NCI-H82 treated with DMSO at 0.1 percent for 48 hours (cell line): Measurements from ENCODE around the gene GPR39.
A peak's percentile ranks its signal among the peaks of the same experiment; 100 is the strongest.

ENCODE experiments used
- DNase-seq: peaks from one replicate; lab custom pipeline; 2025; ENCODE audit not compliant: unreplicated experiment; lab: John Stamatoyannopoulos, UW

Gene GPR39

DNA sequence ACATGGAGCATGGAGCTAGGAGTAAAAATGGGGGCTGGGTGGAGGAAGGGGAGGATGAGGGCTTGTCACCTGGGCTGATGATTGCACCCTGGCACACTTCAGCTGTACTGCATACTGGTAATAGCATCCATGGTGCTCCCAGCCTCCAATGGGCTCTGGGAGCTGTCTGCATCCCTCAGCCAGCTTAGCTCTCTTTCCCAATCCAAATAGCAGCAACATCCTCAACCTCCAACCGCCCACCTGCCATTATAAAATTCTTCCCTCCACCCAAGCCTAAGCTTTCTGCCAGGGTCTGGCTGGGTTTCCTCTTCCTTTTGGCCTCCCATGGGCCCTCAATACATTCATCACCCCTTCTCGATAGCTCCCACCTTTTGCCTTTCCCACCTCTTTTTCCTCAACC, 143.3 kb downstream of the GPR39 start:
- no peak for DNase-seq

DNA sequence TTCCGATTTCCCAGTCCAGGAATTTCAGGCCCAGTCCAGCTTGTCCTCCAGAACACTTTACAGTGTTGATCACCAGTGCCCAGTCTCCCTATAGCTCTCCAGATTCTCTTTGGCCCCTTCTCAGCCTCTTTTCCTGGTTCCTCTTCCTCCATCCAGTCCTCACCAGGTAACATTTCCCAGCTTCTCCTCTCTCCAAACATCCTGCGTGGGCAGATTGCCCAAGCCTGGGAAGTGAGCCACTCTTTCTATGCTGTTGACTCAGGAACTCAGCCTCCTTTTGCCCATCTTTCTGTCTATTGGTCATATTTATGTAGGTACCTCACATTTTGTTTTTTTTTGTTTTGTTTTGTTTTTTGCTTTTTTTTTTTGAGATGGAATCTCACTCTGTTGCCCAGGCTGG, 144.0 kb downstream of the GPR39 start:
- DNase-seq: no peak

DNA sequence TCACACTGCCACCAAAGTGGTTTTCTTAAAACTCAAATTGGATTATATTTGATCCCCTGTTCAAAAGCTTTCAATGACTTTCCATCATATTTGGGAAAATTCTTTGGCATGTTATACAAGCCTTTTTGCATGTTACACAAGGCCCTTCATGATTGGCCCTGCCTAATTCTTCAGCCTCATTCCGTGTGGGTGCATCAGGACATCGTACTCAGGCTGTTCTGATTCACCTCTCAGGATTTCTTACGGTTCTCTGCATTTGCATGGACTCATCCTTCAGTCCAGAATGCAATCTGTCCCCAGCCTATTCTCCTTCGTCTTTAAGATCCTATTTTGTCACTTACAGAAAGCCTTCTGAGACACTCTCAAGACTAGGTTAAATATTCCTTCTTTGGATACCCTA, 145.6 kb downstream of the GPR39 start:
- no peak for DNase-seq

DNA sequence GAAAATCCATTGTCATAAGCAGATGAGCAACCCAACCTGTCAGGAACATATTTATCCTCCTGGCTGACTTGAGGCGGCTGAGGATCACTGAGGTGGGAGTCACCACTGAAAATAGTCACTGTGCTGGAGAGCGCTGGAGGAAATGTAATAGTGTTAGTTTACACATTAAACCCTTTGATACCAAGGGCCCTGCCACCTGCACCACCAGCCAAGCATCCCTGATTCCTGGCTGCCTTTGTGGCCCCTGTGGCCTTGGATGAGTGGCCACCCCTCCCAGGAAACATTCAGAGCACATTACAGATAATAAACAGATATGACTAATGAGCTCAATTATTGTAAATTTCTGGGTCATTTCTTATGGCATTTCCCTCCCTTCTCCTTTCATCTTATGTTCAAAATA, 147.5 kb downstream of the GPR39 start:
- no peak for DNase-seq

DNA sequence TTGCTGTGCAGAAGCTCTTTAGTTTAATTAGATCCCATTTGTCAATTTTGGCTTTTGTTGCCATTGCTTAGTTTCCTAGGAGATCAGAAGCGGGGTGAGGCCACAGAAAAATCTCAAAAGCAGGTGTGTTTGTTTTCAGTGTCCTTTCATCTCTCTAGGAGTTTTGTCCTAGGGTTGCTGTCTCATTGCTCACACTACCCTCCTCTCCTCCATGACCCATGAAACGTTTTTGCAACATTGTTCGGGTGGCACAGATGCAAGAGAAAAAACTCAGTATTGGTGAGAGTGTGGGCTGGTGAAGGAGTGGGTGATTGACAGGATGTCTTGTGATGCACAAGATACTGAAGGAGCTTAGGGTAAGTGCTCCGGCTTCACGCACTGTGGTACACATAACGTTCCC, 149.8 kb downstream of the GPR39 start:
- DNase-seq: no peak

DNA sequence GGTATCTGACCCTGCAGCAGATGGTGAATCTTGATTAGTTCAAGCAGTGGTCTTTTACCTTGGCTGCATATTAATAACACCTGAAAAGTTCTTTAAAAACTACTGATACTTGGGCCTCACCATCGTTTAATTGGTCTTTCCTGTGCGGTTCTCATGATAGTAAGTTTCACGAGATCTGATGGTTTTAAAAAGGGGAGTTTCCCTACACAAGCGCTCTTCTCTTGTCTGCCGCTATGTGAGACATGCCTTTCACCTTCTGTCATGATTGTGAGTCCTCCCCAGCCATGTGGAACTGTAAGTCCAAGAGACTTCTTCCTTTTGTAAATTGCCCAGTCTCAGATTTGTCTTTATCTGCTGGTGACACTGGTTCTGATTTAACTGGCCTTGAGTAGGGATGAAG, 151.1 kb downstream of the GPR39 start:
- no peak for DNase-seq

DNA sequence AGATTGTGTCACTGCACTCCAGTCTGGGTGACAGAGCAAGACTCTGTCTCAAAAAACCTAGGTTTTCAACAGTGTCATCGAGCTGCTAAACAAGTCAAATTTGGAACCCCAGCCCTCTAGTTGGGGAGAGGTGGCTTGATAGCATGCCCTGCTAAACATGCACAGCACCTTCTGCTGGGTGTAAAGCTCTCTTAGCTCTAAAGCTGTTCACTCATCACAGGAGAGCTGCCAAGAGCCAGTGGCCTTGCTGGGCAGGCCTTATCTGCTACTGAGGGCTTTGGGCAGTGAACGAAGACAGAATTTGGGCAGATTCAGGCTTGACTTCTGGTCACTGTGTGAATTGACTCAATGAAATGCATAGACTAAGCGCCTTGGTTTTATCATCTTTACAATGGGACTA, 152.1 kb downstream of the GPR39 start:
- DNase-seq: no peak

DNA sequence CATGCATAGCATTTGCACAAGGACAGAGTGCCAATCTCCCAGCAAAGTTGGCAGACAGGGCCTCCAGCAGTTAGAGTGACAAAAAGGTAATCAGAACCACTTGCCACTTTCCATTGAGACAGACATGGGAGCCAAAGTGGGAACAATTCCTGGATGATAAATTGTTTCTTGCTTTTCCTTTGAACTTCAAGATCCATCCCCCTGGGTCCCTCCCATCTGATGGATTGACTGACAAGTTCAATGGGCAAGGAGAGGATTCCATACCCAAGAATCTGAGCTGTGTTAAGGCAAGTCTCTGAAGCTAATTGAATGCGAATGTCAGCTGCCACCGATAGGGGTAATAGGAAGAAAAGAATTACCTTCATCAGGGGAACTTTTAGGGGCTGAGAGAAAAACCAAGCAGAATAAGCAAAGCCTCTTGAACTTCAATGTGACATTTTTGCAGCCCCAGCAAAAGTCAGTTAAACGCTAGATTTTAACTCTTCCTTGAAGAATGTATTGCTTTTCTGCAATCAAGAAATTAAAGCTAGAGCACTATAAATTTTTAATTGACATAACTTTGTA, 156.9 kb downstream of the GPR39 start:
- no peak for DNase-seq

DNA sequence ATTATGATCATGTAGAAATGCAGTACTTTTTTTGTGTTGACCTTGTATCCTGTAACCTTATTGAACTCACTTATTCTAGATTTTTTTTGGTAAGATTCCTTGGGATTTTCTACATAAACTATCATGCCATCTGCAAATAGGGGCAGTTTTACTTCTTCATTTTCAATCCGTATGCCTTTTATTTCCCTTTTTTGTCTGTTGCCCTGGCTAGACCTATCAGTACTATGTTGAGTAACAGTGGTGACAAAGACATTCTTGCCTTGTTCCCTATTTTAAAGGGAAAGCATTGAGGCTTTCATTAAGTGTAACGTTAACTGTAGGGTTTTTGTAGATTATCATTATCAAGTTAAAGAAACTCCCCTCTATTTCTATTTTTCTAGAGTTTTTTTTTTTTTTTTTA, 161.1 kb downstream of the GPR39 start:
- no peak for DNase-seq

DNA sequence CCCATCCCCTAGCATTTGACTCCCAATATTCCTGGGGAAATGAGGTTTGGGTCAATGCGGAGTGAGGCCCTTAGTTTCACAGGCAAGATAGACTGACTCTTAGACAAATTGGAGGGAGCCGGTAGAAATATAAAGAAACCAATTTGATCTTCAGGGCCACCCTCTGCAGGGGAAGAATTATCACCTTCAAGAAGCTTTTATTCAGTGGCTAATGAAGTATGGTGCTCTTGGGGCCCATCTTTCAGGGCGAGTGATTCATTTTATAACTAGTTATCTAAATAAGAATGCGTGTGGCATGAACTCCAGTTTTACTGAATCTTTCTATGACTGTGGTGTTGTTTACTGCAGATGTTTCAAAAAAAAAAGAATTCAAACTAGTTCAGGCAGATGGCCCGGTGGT, 165.0 kb downstream of the GPR39 start:
- DNase-seq: no peak

DNA sequence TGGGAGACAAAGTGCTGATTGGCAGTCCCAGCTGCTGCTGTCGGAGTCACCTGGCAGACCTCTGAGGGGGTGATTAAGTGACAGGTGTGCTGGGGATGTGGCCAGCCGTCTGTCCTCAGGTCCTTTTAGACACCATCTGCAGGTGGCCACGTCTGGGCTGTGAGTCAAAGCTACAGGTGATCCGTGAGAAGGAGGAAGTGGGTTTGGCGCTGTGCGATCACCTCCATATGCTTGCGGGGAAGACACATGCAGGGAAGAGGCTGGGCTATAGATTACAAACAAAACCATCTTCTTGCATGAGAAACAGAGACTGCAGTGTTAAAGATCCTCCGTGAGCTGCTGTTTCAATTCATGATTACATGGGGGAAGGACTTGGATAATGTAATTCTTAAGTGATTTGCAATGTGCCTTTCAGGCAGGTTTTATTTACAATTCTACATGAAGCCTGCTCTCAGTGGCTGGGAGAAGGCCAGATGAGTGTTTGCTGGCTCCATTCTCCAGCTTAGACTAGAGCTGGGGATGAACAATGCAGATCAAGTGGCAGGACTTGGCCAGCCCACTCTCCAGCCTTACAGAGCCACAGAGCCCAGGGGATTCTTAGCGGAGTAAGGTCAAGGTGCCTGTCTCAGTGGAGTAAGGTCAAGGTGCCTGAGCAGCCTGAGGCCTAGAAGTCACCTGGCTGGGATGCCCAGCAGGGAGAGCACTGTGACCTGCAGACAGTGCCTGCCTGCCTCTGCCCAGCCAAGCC, 165.6 kb downstream of the GPR39 start:
- no peak for DNase-seq

DNA sequence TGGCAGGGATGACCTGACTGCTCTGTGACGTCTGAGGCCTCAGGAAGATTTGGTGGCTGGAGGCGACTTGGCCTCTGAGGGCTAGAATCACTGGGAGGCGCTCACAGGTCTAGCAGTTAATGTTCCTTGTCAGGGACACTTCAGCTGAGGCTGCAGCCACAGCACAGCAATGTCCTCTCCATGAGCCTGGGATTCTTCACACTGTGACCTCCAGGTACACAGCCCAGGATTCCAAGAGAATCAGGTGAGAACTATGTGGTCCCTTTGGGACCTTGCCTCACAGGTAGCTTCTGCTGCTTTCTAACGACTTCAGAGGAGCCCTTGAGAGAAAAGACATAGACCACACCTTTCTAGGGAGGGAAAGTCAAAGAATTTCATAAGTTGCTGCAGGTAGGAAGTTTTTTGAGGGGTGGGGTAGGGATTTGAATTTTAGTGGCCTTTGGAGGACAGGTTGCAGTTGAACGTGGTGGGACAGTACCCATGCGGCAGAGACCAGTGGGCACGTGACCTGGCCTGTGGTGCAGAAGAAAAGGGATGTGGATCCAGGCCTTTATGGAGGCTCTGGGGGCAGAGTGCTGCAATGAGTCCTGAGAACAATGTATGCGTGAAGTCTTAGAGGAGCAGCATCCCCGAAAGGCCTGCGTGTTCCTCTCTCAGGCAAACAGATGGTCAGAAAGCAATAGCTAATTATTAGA, 167.2 kb downstream of the GPR39 start:
- no peak for DNase-seq

DNA sequence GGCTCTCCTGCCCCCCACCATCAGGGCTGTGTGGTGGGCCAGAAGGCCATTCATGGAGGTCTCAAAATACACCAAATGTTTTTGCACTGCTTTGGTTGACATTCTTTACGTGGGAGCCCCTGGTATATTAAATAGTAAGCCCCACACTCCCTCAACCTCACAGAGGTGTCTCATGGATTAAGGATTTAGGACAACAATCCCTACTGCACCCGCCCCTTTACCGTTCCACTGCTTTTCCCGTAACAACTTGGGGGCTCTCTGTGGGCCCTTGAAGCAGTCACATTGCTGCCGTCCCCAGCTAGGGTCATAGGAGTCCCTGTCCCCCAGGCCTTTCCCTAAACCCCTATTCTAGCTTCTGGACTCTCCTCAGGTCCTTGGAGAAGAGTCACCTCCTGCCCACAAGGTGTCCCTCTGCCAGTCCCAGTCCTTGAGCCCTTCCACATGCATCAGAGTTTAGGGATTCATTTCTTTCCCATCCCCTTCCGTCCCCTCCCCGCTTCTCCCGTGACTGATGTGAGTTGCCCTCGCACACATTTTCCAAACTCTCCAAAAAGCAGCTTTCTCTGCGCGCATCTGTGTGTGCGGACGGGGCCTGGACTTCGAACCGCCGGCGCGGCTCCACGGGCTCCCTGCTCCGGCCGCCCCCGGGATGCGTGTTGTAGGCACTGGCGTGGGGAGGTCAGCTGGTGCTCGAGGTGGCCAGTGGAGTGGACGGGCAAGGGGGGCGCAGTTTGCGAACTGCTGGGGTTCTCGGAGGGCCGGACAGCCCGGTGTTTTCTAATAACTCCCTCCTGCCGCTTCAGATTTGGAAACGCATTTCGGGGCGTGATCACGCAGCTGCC, 168.6 kb downstream of the GPR39 start:
- DNase-seq: no peak

DNA sequence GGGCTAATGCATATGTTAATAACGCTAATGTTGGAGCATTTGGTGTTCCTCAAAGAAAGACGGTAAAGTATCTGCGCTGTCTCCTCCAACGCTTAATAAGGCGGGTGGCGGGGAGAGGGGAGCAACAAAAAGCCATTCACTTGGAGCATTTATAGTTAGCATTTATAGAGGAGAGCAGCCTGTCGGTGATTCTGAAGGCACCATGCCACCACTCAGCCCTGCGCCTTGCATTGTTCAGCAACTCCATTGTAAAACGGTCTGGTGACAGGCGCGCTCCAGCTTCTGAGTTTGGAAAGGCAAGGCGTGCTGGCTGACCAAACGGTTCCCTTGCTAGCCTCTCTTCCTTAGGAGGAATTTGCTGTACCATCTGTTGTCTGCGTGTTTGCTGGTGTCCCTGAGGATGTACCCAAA, 169.5 kb downstream of the GPR39 start:
- DNase-seq: no peak

DNA sequence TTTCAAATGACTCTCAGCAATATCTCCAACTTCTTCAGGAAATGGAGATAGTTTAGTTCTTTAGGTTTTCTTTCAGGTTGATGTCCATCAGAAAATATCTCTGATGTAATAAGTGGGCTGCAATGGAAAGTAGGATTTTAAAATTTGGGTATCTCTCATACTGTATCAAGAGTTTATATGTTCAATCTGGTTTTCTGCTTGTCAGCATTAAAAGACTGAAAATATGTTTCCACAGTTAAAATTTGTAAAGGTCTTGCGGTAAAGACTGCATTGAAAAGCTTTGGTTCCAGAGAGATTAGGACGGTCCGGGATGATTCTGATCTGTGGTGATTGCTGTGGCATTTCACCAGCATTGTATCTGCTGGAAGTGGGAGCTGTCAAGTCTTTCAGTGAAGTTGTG, 170.2 kb downstream of the GPR39 start:
- no peak for DNase-seq

DNA sequence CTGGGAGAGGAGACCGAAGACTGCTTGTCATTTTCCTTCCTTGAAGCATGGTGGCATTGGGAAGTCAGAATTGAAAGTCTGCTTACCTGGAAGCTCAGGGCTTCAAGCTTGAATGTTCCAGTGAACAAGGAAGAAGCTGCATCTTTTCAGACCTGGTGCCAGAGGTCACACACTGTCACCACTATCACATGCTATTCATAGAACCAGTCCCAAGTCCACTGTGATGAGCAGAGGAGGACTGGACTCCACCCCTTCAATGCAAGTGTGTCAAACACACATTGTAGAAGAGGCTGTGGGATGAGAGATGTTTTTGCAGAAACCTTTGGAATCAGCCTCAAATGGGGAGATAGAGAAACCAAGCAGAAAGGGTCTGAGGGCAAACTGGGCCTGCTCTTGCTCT, 172.0 kb downstream of the GPR39 start:
- no peak for DNase-seq

DNA sequence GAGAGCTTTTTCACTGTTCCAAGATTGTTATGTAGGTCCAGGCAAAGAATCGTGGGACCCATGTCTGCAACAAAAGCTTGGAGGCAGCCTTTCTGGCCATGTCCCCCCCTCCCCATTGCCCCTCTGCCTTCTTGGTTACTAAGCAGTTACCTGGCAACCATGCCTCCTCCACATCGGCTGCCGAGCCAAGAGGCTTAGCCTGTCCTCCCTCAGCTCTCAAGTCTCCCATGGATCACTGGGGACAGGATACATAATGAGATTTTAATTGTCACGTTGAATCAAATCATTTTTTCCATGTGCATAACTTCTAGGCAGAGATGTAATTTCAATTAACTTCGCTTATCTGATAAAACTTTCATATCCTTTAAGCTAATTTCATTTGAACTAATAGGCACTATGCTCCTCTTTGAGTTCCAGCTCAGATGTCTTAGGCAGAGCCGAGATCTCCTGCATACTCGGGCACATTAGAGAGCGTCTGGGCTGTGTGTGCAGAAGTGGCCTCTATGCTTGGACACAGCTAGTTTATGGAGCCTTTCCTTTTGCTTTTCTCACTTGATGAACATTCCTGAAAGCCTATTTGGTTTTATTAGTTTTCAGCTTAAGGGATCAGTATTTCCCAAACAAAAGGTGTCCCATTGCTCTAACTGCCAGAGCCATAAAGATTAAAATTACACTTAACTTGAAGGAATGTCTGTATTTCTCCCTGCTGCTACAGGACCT, 172.7 kb downstream of the GPR39 start:
- DNase-seq: peak; percentile 53

DNA sequence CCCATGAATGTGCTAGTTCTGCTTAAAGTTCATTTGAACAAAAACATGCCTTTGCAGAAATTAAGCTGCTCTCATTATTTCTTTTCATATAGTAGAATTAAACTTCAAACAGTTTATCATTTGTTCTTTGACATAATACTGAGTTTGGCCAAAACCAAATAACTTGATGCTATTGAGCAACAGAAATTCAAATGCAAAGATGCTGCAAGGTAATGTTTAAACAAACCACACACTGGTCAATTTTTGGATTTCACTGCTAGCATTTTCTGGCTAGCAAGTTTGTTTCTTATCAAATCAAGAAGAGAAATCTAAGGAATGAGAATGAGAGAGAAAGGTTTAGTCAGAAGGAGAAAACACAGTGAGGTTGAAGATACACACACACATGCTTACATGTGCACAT, 173.4 kb downstream of the GPR39 start:
- no peak for DNase-seq

DNA sequence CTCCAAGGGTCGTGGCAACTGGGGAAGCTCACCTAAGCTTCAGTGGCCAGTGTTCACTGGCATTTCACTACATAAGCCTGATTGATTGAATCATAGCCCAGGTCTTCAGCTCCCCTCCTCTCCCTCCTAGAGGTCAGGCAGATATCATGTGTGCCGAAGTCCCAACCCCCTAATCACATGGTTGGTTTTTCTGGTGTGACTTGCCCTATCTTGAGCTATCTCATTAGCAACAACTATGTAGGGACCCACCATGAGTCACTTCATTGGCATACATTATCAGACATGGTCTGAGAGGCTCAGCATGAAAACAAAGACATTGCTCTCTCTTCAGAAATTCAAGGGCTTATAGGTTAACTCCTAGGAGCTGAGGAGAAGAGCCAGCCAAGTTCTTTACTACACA, 176.6 kb downstream of the GPR39 start:
- DNase-seq: no peak

DNA sequence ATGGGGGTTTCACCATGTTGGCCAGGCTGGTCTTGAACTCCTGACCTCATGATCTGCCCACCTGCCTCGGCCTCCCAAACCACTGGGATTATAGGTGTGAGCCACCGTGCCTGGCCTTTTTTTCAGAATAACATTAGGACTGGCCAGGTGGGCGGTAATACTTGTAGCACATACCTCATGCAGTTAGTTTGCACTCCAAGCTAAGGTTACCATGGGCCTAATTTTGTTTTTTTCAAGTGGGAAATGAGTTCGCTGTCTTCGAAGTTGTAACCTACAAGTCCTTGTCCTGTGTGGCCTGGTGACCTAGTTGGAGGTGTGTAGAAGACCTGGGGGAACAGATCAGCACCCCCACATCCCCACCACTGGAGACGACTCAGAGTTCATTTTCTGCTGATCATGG, 178.6 kb downstream of the GPR39 start:
- no peak for DNase-seq

DNA sequence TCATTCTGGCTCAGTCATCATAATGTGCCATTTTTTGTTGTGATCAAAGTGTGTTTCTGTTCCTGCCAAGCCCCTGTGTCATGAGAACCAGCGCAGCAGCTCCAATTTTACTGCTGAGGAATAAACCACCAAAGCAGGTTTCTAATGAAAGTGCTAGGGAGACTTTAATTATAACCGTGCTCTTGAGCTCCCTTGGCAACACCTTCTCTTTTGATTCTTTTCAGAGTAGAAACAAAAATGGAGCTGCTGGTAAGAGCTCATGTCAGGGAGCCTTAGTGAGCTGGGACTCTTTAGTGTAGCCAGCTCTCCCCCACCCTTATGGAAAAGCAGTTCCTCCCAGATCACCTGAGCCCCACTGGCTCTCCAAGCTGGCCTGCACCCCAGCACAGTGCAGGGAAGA, 179.1 kb downstream of the GPR39 start:
- DNase-seq: no peak
